ENCODE data around the gene PDE3A. TPM values are rescaled to one million over a fixed set of nuclear protein-coding genes. Genes with fewer than 3 reads are reported as not detected.

Gene PDE3A
- total RNA-seq, 2 experiments from 2014 or later, result not detected

GRCh38 chr12:20524113-20524512 lies 155.8 kb downstream of the PDE3A start:
- TF ChIP-seq CTCF (conservative IDR thresholded peaks at IDR 0.05; ENCODE audit: low read length) (no peak), EZH2phosphoT487 (IDR thresholded peaks at IDR 0.05; ENCODE audit: borderline replicate concordance, low read depth, low read length) (no peak)
- Histone ChIP-seq H4K20me1 (ENCODE audit: insufficient read depth, low read length) (no peaks in the 10 kb centered on the region), H3K27ac (ENCODE audit: low read depth, low read length, poor library complexity, severe bottlenecking) (no peak overlapping the region), H3K4me2 (ENCODE audit: low read length) (no peak overlapping the region), H3K9me2 (ENCODE audit: insufficient read depth, low read length) (no peaks in the 10 kb centered on the region), H2AFZ (ENCODE audit: low read length) (no peak overlapping the region), H3K4me1 (ENCODE audit: insufficient read depth, low read length, poor library complexity, severe bottlenecking) (no peaks in the 10 kb centered on the region), H3K4me3 (ENCODE audit: low read depth, low read length, poor library complexity, severe bottlenecking) (no peak overlapping the region), H3K36me3 (ENCODE audit: insufficient read depth, low read length) (no peaks in the 10 kb centered on the region), H3K79me2 (ENCODE audit: insufficient read depth, low read depth, low read length) (no peaks in the 10 kb centered on the region), H3K9me3 (ENCODE audit: low read length) (no peaks in the 10 kb centered on the region)
- BruUV-seq (replicated peaks), result no TSS peak
- ChIA-PET POLR2A (interaction anchor here (0.6 kb wide), 2 partner anchors 21 to 63 kb away, joined by 3 to 5 read pairs; no protein-coding TSS in a partner anchor), CTCF (ENCODE audit: unreplicated experiment) (interaction anchor here (0.6 kb wide), 1 partner anchor 54 kb away, joined by 3 read pairs; no protein-coding TSS in a partner anchor)
- DNase-seq (ENCODE audit: low spot score), result no peak
- intact Hi-C loops (cut with micrococcal nuclease; ENCODE audit: unreplicated experiment), result no loop called here

DNA sequence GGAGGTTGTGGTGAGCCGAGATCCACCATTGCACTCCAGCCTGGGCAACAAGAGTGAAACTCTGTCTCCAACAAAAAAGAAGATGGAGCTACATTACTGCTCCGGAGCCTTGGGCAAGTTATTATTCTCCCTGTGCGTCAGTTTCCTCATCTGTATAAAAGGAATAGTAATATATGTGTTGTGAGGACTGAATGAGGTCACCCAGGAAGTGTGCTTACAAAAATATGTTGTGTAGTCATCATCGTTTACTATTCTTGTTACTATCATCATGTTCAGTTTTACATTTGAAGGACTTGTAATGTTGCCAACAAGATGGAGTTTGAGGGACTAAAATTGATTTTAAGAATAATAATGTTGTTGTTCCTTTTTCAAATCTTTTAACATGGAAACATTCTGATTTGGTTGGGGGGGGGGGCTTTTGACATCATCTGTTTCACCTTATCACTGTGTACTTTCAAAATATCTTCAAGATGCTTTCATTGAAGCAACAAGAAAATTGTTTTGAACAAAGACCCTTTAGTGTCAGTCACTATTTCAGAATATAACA lies 156.8 kb downstream of the PDE3A start:
- Histone ChIP-seq H3K79me2 (ENCODE audit: insufficient read depth, low read depth, low read length) (no peaks in the 10 kb centered on the region), H3K4me1 (ENCODE audit: insufficient read depth, low read length, poor library complexity, severe bottlenecking) (no peaks in the 10 kb centered on the region), H4K20me1 (ENCODE audit: insufficient read depth, low read length) (no peaks in the 10 kb centered on the region), H3K9me2 (ENCODE audit: insufficient read depth, low read length) (no peaks in the 10 kb centered on the region), H3K4me3 (ENCODE audit: low read depth, low read length, poor library complexity, severe bottlenecking) (no peak overlapping the region), H3K9me3 (ENCODE audit: low read length) (no peaks in the 10 kb centered on the region), H3K36me3 (ENCODE audit: insufficient read depth, low read length) (no peaks in the 10 kb centered on the region), H2AFZ (ENCODE audit: low read length) (no peak overlapping the region), H3K4me2 (ENCODE audit: low read length) (no peak overlapping the region), H3K27ac (ENCODE audit: low read depth, low read length, poor library complexity, severe bottlenecking) (no peak overlapping the region)
- no TSS peak for BruUV-seq (replicated peaks)
- intact Hi-C loops (cut with micrococcal nuclease; ENCODE audit: unreplicated experiment), result no loop called here
- ChIA-PET CTCF (ENCODE audit: unreplicated experiment) (no interaction called here), POLR2A (no interaction called here)
- TF ChIP-seq CTCF (conservative IDR thresholded peaks at IDR 0.05; ENCODE audit: low read length) (no peak), EZH2phosphoT487 (IDR thresholded peaks at IDR 0.05; ENCODE audit: borderline replicate concordance, low read depth, low read length) (no peak)
- DNase-seq (ENCODE audit: low spot score), result no peak

DNA sequence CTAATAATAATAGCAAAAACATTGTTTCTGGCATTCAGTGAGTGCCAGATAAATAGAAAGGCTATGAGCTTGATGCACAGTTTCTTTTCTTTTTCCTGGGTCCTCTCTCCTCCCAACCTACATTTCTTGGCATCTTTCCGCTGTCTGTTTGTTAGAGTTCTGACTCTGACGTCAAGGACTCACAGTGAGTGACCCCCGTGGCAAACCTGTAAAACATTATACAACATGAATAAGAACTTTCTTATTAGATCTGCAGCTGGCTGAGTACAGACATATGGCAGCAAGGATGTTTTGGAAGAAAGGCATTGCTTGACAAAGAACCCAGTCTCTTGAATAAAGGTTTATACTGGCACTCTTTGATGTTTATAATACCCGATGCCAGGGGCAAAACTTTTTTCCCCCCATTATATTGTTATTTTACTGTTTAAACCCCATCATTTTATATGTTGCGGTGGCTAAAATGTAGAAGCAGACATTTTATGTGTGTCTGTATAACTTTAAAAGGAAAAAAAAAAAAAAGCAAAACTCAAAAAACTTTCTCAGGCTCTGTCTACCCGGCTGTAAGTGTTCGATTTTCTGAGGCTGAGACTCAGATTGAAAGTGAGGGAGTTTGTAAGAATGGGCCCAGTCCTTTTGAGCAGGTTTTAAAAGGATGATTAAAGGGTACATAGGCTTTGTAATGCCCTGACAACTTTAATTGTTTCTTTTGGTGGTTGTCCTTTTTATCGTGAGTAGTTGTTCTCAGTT lies 159.3 kb downstream of the PDE3A start:
- intact Hi-C loops (cut with micrococcal nuclease; ENCODE audit: unreplicated experiment), result no loop called here
- H3K36me3 ChIP-seq (ENCODE audit: insufficient read depth, low read length), result no peaks in the 10 kb centered on the region
- no peaks in the 10 kb centered on the region for H3K4me1 ChIP-seq (ENCODE audit: insufficient read depth, low read length, poor library complexity, severe bottlenecking)
- TF ChIP-seq CTCF (conservative IDR thresholded peaks at IDR 0.05; ENCODE audit: low read length), result no peak
- no peak for TF ChIP-seq EZH2phosphoT487 (IDR thresholded peaks at IDR 0.05; ENCODE audit: borderline replicate concordance, low read depth, low read length)
- ChIA-PET POLR2A (interaction anchor here (0.6 to 0.7 kb wide), 2 partner anchors 22 to 1545 kb away, joined by 4 to 5 read pairs; no protein-coding TSS in a partner anchor), CTCF (ENCODE audit: unreplicated experiment) (no interaction called here)
- no peak overlapping the region for H3K27ac ChIP-seq (ENCODE audit: low read depth, low read length, poor library complexity, severe bottlenecking)
- H3K4me3 ChIP-seq (ENCODE audit: low read depth, low read length, poor library complexity, severe bottlenecking), result no peak overlapping the region
- H3K9me3 ChIP-seq (ENCODE audit: low read length), result no peaks in the 10 kb centered on the region
- no peaks in the 10 kb centered on the region for H3K9me2 ChIP-seq (ENCODE audit: insufficient read depth, low read length)
- no peak overlapping the region for H3K4me2 ChIP-seq (ENCODE audit: low read length)
- H3K79me2 ChIP-seq (ENCODE audit: insufficient read depth, low read depth, low read length), result no peaks in the 10 kb centered on the region
- no peaks in the 10 kb centered on the region for H4K20me1 ChIP-seq (ENCODE audit: insufficient read depth, low read length)
- no peak for DNase-seq (ENCODE audit: low spot score)
- BruUV-seq (replicated peaks), result no TSS peak
- no peak overlapping the region for H2AFZ ChIP-seq (ENCODE audit: low read length)
